A549 (cell line): ENCODE measurements around the gene CCDC138.

Experiments
- EP300 ChIP-seq, 2 experiments: fragments of >200 bp; sonication (Bioruptor Twin); formaldehyde crosslinking; IDR thresholded peaks; 2 replicates in 1 of 2; 3 replicates in 1 of 2; pipeline ENCODE4 v1.6.1; 2016 to 2017
- HDAC2 ChIP-seq: fragments of 200-600 bp; sonication (generic); IDR thresholded peaks from 2 replicates; pipeline ENCODE4 v1.6.1; 2016
- POLR2A ChIP-seq: IDR thresholded peaks from 2 replicates; pipeline ENCODE4 v1.6.1; 2012; ENCODE audit warnings: mild to moderate bottlenecking, low read length
- TF ChIP-seq, protein P1 (sequence below): fragments of >200 bp; sonication (Bioruptor Twin); formaldehyde crosslinking; IDR thresholded peaks from 3 replicates; pipeline ENCODE4 v1.5.1; 2016

DNA sequence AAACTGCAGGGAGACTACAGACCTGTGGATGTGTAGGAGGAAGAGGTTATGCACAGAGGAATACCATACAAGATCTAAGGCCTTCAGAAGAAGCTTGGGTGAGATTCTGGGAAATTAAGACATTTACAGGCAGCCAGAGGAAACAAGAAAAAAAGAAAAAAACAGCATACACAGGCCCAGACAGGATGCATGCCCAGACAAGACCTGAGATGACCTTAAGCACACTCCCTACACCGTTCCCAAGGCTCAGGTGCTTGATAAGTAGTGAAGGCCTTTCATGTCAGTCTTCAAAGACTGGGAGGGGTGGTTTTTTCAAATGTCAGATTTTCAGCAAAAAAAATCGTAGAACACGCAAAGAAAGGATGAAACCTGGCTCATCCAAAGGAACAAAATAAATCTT, 83.0 kb downstream of the CCDC138 start:
- TF ChIP-seq, protein P1, sequence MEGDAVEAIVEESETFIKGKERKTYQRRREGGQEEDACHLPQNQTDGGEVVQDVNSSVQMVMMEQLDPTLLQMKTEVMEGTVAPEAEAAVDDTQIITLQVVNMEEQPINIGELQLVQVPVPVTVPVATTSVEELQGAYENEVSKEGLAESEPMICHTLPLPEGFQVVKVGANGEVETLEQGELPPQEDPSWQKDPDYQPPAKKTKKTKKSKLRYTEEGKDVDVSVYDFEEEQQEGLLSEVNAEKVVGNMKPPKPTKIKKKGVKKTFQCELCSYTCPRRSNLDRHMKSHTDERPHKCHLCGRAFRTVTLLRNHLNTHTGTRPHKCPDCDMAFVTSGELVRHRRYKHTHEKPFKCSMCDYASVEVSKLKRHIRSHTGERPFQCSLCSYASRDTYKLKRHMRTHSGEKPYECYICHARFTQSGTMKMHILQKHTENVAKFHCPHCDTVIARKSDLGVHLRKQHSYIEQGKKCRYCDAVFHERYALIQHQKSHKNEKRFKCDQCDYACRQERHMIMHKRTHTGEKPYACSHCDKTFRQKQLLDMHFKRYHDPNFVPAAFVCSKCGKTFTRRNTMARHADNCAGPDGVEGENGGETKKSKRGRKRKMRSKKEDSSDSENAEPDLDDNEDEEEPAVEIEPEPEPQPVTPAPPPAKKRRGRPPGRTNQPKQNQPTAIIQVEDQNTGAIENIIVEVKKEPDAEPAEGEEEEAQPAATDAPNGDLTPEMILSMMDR: no peak
- TF ChIP-seq HDAC2: no peak
- no peak for TF ChIP-seq EP300 (IDR thresholded peaks at IDR 0.05)
- TF ChIP-seq POLR2A: no peak
